Loucy (cell line): ENCODE results near the gene CFAP54.

ENCODE experiments used
- H2AFZ ChIP-seq: fragments of 200-600 bp; sonication (generic); 2 replicates; pipeline ENCODE4 v1.6.0; 2016; ENCODE audit warnings: antibody characterized with exemption, mild to moderate bottlenecking, low read length, moderate library complexity
- H3F3A ChIP-seq: fragments of 200-600 bp; 2 replicates; pipeline ENCODE4 v1.6.0; 2016; ENCODE audit warnings: antibody characterized with exemption, low read depth, mild to moderate bottlenecking
- H3K27me3 ChIP-seq: fragments of 200-600 bp; sonication (generic); 2 replicates; pipeline ENCODE4 v1.6.1; 2014; ENCODE audit warnings: low read length, mild to moderate bottlenecking; ENCODE audit not compliant: insufficient read depth, poor library complexity, severe bottlenecking
- H3K36me3 ChIP-seq: fragments of 200-600 bp; sonication (generic); 2 replicates; pipeline ENCODE4 v1.6.1; 2016; ENCODE audit warnings: low read length; ENCODE audit not compliant: insufficient read depth
- H3K4me1 ChIP-seq: fragments of 200-600 bp; sonication (generic); 2 replicates; pipeline ENCODE4 v1.5.1; 2014; ENCODE audit warnings: low read length, mild to moderate bottlenecking; ENCODE audit not compliant: insufficient read depth, poor library complexity, severe bottlenecking
- H3K4me2 ChIP-seq: fragments of 200-600 bp; sonication (generic); 2 replicates; pipeline ENCODE4 v1.6.0; 2014; ENCODE audit warnings: antibody characterized with exemption, low read length, low read depth, mild to moderate bottlenecking; ENCODE audit not compliant: poor library complexity, severe bottlenecking
- H3K4me3 ChIP-seq: fragments of 200-600 bp; sonication (generic); 2 replicates; pipeline ENCODE4 v1.5.1; 2014; ENCODE audit warnings: low read length, mild to moderate bottlenecking, mixed read lengths; ENCODE audit not compliant: poor library complexity, severe bottlenecking
- H3K79me2 ChIP-seq: fragments of 200-600 bp; sonication (generic); 2 replicates; pipeline ENCODE4 v1.6.1; 2014; ENCODE audit warnings: low read length; ENCODE audit not compliant: insufficient read depth
- H3K9ac ChIP-seq: fragments of 200-600 bp; sonication (generic); 2 replicates; pipeline ENCODE4 v1.6.0; 2014; ENCODE audit warnings: mild to moderate bottlenecking, low read depth, low read length, moderate library complexity; ENCODE audit not compliant: poor library complexity, severe bottlenecking
- H3K9me2 ChIP-seq: fragments of 200-600 bp; sonication (generic); replicated peaks from 2 replicates; pipeline ENCODE4 v1.6.1; 2016; ENCODE audit warnings: low read depth, low read length, mixed read lengths
- H3K9me3 ChIP-seq: fragments of 200-600 bp; sonication (generic); 2 replicates; pipeline ENCODE4 v1.6.1; 2014; ENCODE audit warnings: mild to moderate bottlenecking, antibody characterized with exemption, low read length, low read depth; ENCODE audit not compliant: insufficient read depth
- H4K20me1 ChIP-seq: fragments of 200-600 bp; sonication (generic); 2 replicates; pipeline ENCODE4 v1.6.0; 2014; ENCODE audit warnings: antibody characterized with exemption, low read length, mild to moderate bottlenecking; ENCODE audit not compliant: insufficient read depth, poor library complexity, severe bottlenecking
- CTCF ChIP-seq: fragments of 200-600 bp; sonication (generic); conservative IDR thresholded peaks from 2 replicates; pipeline ENCODE4 v1.5.1; 2014; ENCODE audit warnings: mild to moderate bottlenecking, antibody characterized with exemption, low read length
- EZH2phosphoT487 ChIP-seq: fragments of 200-600 bp; IDR thresholded peaks from 2 replicates; pipeline ENCODE4 v1.6.1; 2018; ENCODE audit warnings: antibody characterized with exemption, mild to moderate bottlenecking, moderate library complexity, borderline replicate concordance

The CFAP54 gene

DNA sequence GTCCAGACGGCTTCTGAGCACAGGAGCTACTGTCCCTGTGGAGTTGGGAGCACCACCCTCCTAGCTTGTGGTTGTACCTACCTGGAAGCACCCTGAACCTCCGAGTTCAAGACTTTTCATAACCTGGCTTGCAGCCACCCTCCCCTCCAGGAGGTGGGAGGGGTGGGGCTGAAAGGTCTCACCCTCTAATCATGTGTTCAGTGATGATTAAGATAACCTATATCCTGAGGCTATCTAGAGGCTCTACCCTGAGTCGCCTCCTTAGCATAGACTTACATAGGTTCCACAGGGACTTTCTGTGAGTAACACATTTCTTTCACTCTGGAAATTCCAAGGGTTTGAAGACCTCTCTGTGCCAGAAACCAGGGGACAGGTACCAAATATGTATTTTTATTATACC is 146.5 kb downstream of the CFAP54 start:
- no peak overlapping the region for H3K4me2 ChIP-seq
- no peak overlapping the region for H3K4me3 ChIP-seq
- no peaks in the 10 kb centered on the region for H3F3A ChIP-seq
- TF ChIP-seq CTCF (no peak), EZH2phosphoT487 (no peak)
- no peak overlapping the region for H3K9ac ChIP-seq
- H3K9me3 ChIP-seq: no peaks in the 10 kb centered on the region
- no peaks in the 10 kb centered on the region for H3K4me1 ChIP-seq
- no peaks in the 10 kb centered on the region for H3K9me2 ChIP-seq
- H3K36me3 ChIP-seq: no peaks in the 10 kb centered on the region
- no peaks in the 10 kb centered on the region for H3K79me2 ChIP-seq
- H2AFZ ChIP-seq: no peak overlapping the region
- no peaks in the 10 kb centered on the region for H3K27me3 ChIP-seq
- no peaks in the 10 kb centered on the region for H4K20me1 ChIP-seq

GRCh38 chr12:96636895-96637294 is 147.5 kb downstream of the CFAP54 start:
- Histone ChIP-seq H3K36me3 (no peaks in the 10 kb centered on the region), H3K27me3 (no peaks in the 10 kb centered on the region), H4K20me1 (no peaks in the 10 kb centered on the region), H2AFZ (no peak overlapping the region), H3F3A (no peaks in the 10 kb centered on the region), H3K4me3 (no peak overlapping the region), H3K79me2 (no peaks in the 10 kb centered on the region), H3K9me3 (no peaks in the 10 kb centered on the region), H3K9ac (no peak overlapping the region), H3K4me1 (no peaks in the 10 kb centered on the region), H3K9me2 (no peaks in the 10 kb centered on the region), H3K4me2 (no peak overlapping the region)
- no peak for TF ChIP-seq CTCF
- no peak for TF ChIP-seq EZH2phosphoT487

GRCh38 chr12:96648923-96649322 is 159.5 kb downstream of the CFAP54 start:
- H3K4me3 ChIP-seq: no peak overlapping the region
- no peaks in the 10 kb centered on the region for H3K36me3 ChIP-seq
- H3K4me1 ChIP-seq: no peaks in the 10 kb centered on the region
- no peaks in the 10 kb centered on the region for H3F3A ChIP-seq
- H3K79me2 ChIP-seq: no peaks in the 10 kb centered on the region
- no peaks in the 10 kb centered on the region for H4K20me1 ChIP-seq
- H3K9ac ChIP-seq: no peak overlapping the region
- no peaks in the 10 kb centered on the region for H3K9me2 ChIP-seq
- H3K4me2 ChIP-seq: no peak overlapping the region
- H2AFZ ChIP-seq: no peak overlapping the region
- no peaks in the 10 kb centered on the region for H3K9me3 ChIP-seq
- TF ChIP-seq CTCF: no peak
- no peak for TF ChIP-seq EZH2phosphoT487
- no peaks in the 10 kb centered on the region for H3K27me3 ChIP-seq
